HepG2 (cell line): ENCODE results near the gene RNF8. TPM values are rescaled to one million over a fixed set of nuclear protein-coding genes. Genes with fewer than 3 reads are reported as not detected.

Experiments
- ATF7 ChIP-seq, 2 experiments: fragments of 450-650 bp in 1 of 2; sonication (generic) in 1 of 2; formaldehyde crosslinking in 1 of 2; IDR thresholded peaks; 2 replicates each; pipeline versions ENCODE4 v1.4.0 to v1.6.1; 2016 to 2020; ENCODE audit warnings: antibody characterized with exemption in 1 of 2, mild to moderate bottlenecking in 1 of 2, missing genetic modification reagents in 1 of 2
- KLF15 ChIP-seq: sonication (generic); formaldehyde crosslinking; IDR thresholded peaks from 2 replicates; pipeline ENCODE4 v1.8.1; 2023; ENCODE audit warnings: borderline replicate concordance, mild to moderate bottlenecking, inconsistent platforms, missing genetic modification reagents, mixed read lengths
- KLF6 ChIP-seq: IDR thresholded peaks from 2 replicates; pipeline ENCODE4 v1.8.0; 2016; ENCODE audit warnings: missing biosample characterization, missing genetic modification reagents
- MIER3 ChIP-seq: IDR thresholded peaks from 2 replicates; pipeline ENCODE4 v1.6.1; 2016; ENCODE audit warnings: missing compliant biosample characterization, borderline replicate concordance
- MXD4 ChIP-seq: IDR thresholded peaks from 2 replicates; pipeline ENCODE4 v1.6.1; 2016; ENCODE audit warnings: mild to moderate bottlenecking, missing biosample characterization, missing genetic modification reagents
- NAIF1 ChIP-seq: sonication (generic); formaldehyde crosslinking; IDR thresholded peaks from 2 replicates; pipeline ENCODE4 v1.5.0; 2020; ENCODE audit warnings: mild to moderate bottlenecking, missing genetic modification reagents, borderline replicate concordance
- NFYB ChIP-seq: sonication (generic); formaldehyde crosslinking; IDR thresholded peaks from 2 replicates; pipeline ENCODE4 v1.4.0; 2020; ENCODE audit warnings: missing genetic modification reagents
- NR3C1 ChIP-seq: sonication (generic); formaldehyde crosslinking; IDR thresholded peaks from 2 replicates; pipeline ENCODE4 v1.4.0; 2020; ENCODE audit warnings: missing genetic modification reagents
- NRL ChIP-seq: sonication (generic); formaldehyde crosslinking; IDR thresholded peaks from 2 replicates; pipeline ENCODE4 v1.5.0; 2020; ENCODE audit warnings: missing genetic modification reagents, mild to moderate bottlenecking, moderate library complexity, borderline replicate concordance
- PAWR ChIP-seq: sonication (generic); formaldehyde crosslinking; IDR thresholded peaks from 2 replicates; pipeline ENCODE4 v1.4.0; 2020; ENCODE audit warnings: missing genetic modification reagents, mild to moderate bottlenecking, borderline replicate concordance
- POLR2AphosphoS5 ChIP-seq: IDR thresholded peaks from 2 replicates; pipeline ENCODE4 v1.6.1; 2012; ENCODE audit warnings: low read depth, low read length
- RELA ChIP-seq: sonication (generic); formaldehyde crosslinking; IDR thresholded peaks from 2 replicates; pipeline ENCODE4 v1.4.0; 2020; ENCODE audit warnings: missing genetic modification reagents
- ZFP36L2 ChIP-seq: sonication (generic); formaldehyde crosslinking; IDR thresholded peaks from 2 replicates; pipeline ENCODE4 v1.4.0; 2020; ENCODE audit warnings: missing genetic modification reagents
- ZIK1 ChIP-seq: sonication (generic); formaldehyde crosslinking; IDR thresholded peaks from 2 replicates; pipeline ENCODE4 v1.5.0; 2020; ENCODE audit warnings: mild to moderate bottlenecking, low read depth, missing genetic modification reagents, borderline replicate concordance
- ZNF333 ChIP-seq: sonication (generic); formaldehyde crosslinking; IDR thresholded peaks from 2 replicates; pipeline ENCODE4 v1.4.0; 2020; ENCODE audit warnings: mild to moderate bottlenecking, missing genetic modification reagents, borderline replicate concordance
- ZNF337 ChIP-seq: sonication (generic); formaldehyde crosslinking; IDR thresholded peaks from 2 replicates; pipeline ENCODE4 v1.5.1; 2020; ENCODE audit warnings: missing genetic modification reagents, low read depth, mild to moderate bottlenecking, borderline replicate concordance
- ZNF34 ChIP-seq: sonication (generic); formaldehyde crosslinking; IDR thresholded peaks from 2 replicates; pipeline ENCODE4 v1.4.0; 2020; ENCODE audit warnings: mild to moderate bottlenecking, missing genetic modification reagents, borderline replicate concordance
- ZNF547 ChIP-seq: sonication (generic); formaldehyde crosslinking; IDR thresholded peaks from 2 replicates; pipeline ENCODE4 v1.5.1; 2020; ENCODE audit warnings: mild to moderate bottlenecking, missing genetic modification reagents
- ZNF841 ChIP-seq: sonication (generic); formaldehyde crosslinking; IDR thresholded peaks from 2 replicates; pipeline ENCODE4 v1.8.1; 2023; ENCODE audit warnings: missing genetic modification reagents, borderline replicate concordance
- polyA plus RNA-seq, 8 experiments: library from polyadenylated mRNA; depleted of rRNA in 3 of 8; stranded (reverse) in 7 of 8; unstranded in 1 of 8; fragments of >200 nt; fragmentation: Illumina TruSeq in 4 of 8; extraction: Trizol in 4 of 8; gene quantifications; 2 replicates each; pipeline versions ENCODE4 v1.2.1 to v1.2.3, GENCODE V29; 2011 to 2016; ENCODE audit warnings: low read depth in 4 of 8, missing spikeins in 1 of 8, mixed read lengths in 1 of 8; ENCODE audit not compliant: insufficient read depth in 1 of 8
- total RNA-seq, 5 experiments: library from RNA; depleted of rRNA; stranded (reverse); fragments of >200 nt; fragmentation: Illumina TruSeq; extraction: Trizol; gene quantifications; 2 replicates each; pipeline ENCODE4 v1.2.3, GENCODE V29; 2016; ENCODE audit warnings: low read depth in 1 of 5
- TF ChIP-seq, protein P1 (sequence below): sonication (generic); formaldehyde crosslinking; IDR thresholded peaks from 2 replicates; pipeline ENCODE4 v1.4.0; 2020; ENCODE audit warnings: missing genetic modification reagents, borderline replicate concordance
- TF ChIP-seq, protein P2 (sequence below): sonication (generic); formaldehyde crosslinking; IDR thresholded peaks from 2 replicates; pipeline ENCODE4 v1.5.1; 2020; ENCODE audit warnings: missing genetic modification reagents, mild to moderate bottlenecking, borderline replicate concordance
- TF ChIP-seq, protein P3 (sequence below): sonication (generic); formaldehyde crosslinking; IDR thresholded peaks from 2 replicates; pipeline ENCODE4 v1.8.1; 2023; ENCODE audit warnings: mild to moderate bottlenecking, missing genetic modification reagents
- TF ChIP-seq, protein P4 (sequence below): IDR thresholded peaks from 2 replicates; pipeline ENCODE4 v1.6.1; 2016; ENCODE audit warnings: missing compliant biosample characterization, missing genetic modification reagents, borderline replicate concordance

RNF8 gene
- total and polyA plus RNA-seq, 2 of the 13 experiments (the other 11 are each of a cell fraction or from before 2014, with no cell fraction given) = 21.8 to 47.6 TPM

DNA sequence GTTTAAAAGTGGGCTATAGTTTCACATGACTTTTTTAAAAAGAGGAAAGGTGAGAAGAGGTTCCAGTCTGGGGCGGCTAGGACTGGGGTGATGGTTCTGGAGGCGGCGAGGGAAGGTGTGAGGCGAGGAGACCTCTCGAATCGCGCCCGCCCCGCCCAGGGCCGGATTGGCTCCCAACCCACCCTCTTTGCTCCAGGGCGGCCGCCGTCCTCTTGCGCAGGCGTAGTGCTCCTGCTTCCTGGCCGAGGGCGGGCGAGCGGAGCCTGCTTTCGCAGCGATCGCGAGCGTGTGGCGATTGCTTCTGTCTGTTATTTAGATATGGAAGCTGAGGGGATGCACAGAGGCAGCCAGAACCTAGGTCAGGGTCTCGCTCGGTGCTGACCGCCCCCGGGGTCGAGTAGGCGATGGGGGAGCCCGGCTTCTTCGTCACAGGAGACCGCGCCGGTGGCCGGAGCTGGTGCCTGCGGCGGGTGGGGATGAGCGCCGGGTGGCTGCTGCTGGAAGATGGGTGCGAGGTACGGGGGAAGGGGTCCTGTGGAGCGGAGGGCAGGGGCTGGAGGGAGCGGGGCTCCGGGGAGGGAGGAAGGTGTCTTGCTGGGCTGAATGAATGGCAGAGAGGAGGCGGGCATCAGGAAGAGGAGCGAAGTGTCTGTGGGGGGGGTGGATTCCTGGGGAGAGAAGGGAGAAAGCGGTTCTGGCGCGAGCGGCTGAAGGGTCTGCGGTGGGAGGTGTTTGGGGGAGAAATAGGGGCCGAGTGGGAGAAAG is at the start of gene RNF8 (continued):
- TF ChIP-seq NFYB (CRISPR knock-in tag) (peak; percentile 54), MXD4 (peak; percentile 54), KLF6 (CRISPR knock-in tag) (peak; percentile 41; the same call in 1 of the 2 replicates), PAWR (CRISPR knock-in tag) (no peak; the same call in 1 of the 2 replicates), ZNF333 (CRISPR knock-in tag) (no peak), RELA (CRISPR knock-in tag) (0 out of 2 replicates have a peak, but pooled peaks have one; percentile 47), ZNF841 (CRISPR knock-in tag) (no peak), ZIK1 (CRISPR knock-in tag) (no peak), NRL (CRISPR knock-in tag) (peak; percentile 66; the same call in 1 of the 2 replicates), ZNF34 (CRISPR knock-in tag) (peak; percentile 45; the same call in 1 of the 2 replicates), POLR2AphosphoS5 (peak; percentile 92), ZNF337 (CRISPR knock-in tag) (no peak), NR3C1 (no peak), ATF7 (IDR thresholded peaks at IDR 0.05) (no peak), ATF7 (CRISPR knock-in tag; IDR thresholded peaks at IDR 0.05) (no peak), NAIF1 (no peak; the same call in 1 of the 2 replicates), ZNF547 (CRISPR knock-in tag) (peak; percentile 69; the same call in 1 of the 2 replicates), ZFP36L2 (CRISPR knock-in tag) (no peak), KLF15 (CRISPR knock-in tag) (no peak; the same call in 1 of the 2 replicates), MIER3 (peak; percentile 27; the same call in 1 of the 2 replicates)
- TF ChIP-seq, protein P1, sequence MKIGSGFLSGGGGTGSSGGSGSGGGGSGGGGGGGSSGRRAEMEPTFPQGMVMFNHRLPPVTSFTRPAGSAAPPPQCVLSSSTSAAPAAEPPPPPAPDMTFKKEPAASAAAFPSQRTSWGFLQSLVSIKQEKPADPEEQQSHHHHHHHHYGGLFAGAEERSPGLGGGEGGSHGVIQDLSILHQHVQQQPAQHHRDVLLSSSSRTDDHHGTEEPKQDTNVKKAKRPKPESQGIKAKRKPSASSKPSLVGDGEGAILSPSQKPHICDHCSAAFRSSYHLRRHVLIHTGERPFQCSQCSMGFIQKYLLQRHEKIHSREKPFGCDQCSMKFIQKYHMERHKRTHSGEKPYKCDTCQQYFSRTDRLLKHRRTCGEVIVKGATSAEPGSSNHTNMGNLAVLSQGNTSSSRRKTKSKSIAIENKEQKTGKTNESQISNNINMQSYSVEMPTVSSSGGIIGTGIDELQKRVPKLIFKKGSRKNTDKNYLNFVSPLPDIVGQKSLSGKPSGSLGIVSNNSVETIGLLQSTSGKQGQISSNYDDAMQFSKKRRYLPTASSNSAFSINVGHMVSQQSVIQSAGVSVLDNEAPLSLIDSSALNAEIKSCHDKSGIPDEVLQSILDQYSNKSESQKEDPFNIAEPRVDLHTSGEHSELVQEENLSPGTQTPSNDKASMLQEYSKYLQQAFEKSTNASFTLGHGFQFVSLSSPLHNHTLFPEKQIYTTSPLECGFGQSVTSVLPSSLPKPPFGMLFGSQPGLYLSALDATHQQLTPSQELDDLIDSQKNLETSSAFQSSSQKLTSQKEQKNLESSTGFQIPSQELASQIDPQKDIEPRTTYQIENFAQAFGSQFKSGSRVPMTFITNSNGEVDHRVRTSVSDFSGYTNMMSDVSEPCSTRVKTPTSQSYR (CRISPR knock-in tag) = no peak
- TF ChIP-seq, protein P2, sequence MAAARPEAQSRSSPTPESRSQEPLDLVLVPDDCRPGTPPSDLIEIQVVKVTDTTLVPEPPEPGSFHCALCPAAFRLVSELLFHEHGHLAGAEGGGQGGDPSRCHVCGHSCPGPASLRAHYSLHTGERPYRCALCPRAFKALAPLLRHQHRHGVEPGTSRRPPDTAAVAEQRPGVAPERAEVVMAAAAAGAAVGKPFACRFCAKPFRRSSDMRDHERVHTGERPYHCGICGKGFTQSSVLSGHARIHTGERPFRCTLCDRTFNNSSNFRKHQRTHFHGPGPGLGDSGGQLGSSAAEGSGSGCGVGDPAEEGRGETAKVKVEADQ (CRISPR knock-in tag) = no peak; the same call in 1 of the 2 replicates
- TF ChIP-seq, protein P3, sequence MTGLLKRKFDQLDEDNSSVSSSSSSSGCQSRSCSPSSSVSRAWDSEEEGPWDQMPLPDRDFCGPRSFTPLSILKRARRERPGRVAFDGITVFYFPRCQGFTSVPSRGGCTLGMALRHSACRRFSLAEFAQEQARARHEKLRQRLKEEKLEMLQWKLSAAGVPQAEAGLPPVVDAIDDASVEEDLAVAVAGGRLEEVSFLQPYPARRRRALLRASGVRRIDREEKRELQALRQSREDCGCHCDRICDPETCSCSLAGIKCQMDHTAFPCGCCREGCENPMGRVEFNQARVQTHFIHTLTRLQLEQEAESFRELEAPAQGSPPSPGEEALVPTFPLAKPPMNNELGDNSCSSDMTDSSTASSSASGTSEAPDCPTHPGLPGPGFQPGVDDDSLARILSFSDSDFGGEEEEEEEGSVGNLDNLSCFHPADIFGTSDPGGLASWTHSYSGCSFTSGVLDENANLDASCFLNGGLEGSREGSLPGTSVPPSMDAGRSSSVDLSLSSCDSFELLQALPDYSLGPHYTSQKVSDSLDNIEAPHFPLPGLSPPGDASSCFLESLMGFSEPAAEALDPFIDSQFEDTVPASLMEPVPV = 0 out of 2 replicates have a peak, but pooled peaks have one; percentile 32
- TF ChIP-seq, protein P4, sequence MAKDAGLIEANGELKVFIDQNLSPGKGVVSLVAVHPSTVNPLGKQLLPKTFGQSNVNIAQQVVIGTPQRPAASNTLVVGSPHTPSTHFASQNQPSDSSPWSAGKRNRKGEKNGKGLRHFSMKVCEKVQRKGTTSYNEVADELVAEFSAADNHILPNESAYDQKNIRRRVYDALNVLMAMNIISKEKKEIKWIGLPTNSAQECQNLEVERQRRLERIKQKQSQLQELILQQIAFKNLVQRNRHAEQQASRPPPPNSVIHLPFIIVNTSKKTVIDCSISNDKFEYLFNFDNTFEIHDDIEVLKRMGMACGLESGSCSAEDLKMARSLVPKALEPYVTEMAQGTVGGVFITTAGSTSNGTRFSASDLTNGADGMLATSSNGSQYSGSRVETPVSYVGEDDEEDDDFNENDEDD = peak; percentile 91
